GM10847 (cell line): ENCODE results near the gene DOK7.

Experiments
- POLR2A ChIP-seq: IDR thresholded peaks from 2 replicates; pipeline ENCODE4 v1.6.1; 2011; ENCODE audit not compliant: insufficient read length; ENCODE audit errors: extremely low read depth

DOK7 gene

GRCh38 chr4:3472411-3473141, 9.5 kb downstream of the DOK7 start:
- no peak for TF ChIP-seq POLR2A

GRCh38 chr4:3473181-3473950, 10.3 kb downstream of the DOK7 start:
- TF ChIP-seq POLR2A = no peak

- no peak for TF ChIP-seq POLR2A
Measured at GRCh38 chr4:3473996-3474765, 11.1 kb downstream of the DOK7 start.

- no peak for TF ChIP-seq POLR2A
Measured at GRCh38 chr4:3475041-3475712, 12.1 kb downstream of the DOK7 start.

- no peak for TF ChIP-seq POLR2A
Measured at GRCh38 chr4:3475713-3476260, 12.7 kb downstream of the DOK7 start.

- TF ChIP-seq POLR2A = no peak
Measured at GRCh38 chr4:3476341-3476747, 13.2 kb downstream of the DOK7 start.

GRCh38 chr4:3476936-3477749, 14.0 kb downstream of the DOK7 start:
- no peak for TF ChIP-seq POLR2A

- no peak for TF ChIP-seq POLR2A
Measured at GRCh38 chr4:3477750-3478430, 14.8 kb downstream of the DOK7 start.

GRCh38 chr4:3478446-3479357, 15.6 kb downstream of the DOK7 start:
- no peak for TF ChIP-seq POLR2A

- no peak for TF ChIP-seq POLR2A
Measured at GRCh38 chr4:3479358-3480101, 16.4 kb downstream of the DOK7 start.

- no peak for TF ChIP-seq POLR2A
Measured at GRCh38 chr4:3480528-3481112, 17.5 kb downstream of the DOK7 start.
